Suppressor macrophage treated with lipopolysaccharide for 1 hour (primary cell): ENCODE measurements around the gene TMEM109.

Source experiments
- DNase-seq, 3 donors: peaks; one replicate each; pipeline ENCODE4 v3.0.0-alpha.2; 2020 to 2022

TMEM109 gene

GRCh38 chr11:60910711-60911380 is 3.1 kb upstream of the TMEM109 start:
- peak; percentile 60 to 78 (median 63) for DNase-seq

- no peak for DNase-seq
Measured at GRCh38 chr11:60912223-60912850, 1.6 kb upstream of the TMEM109 start.

- no peak for DNase-seq
Measured at GRCh38 chr11:60912851-60913528, 968 bp upstream of the TMEM109 start.

DNA sequence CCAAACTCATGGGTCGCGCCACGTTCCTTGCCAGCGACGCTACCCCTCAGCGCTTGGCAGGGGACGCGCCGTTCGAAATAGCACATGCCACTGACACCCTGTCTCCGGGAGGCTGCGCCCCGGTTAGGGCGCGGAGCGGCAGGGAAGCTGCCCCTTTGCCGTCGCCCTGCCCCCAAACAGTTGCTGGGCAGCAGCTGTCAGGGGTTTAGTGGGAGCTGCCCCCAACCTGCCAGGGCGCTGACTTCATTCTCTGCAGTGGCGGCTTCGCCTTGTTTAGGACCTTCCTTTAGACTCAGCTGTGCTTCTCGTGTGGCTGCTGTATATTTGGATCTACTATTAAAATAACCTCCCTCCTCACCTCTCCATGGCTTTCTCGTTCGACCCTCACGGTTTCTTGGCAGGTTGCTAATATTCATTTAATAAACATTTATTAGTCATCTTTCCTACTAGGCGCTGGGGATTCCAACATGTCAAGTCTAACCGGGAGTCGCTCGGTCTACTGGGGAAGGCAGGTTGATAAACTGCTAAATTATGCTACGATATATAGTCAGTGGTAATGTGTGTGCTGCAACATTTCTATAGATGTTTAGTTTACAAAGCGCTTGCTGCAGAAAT is 782 bp downstream of the TMEM109 start:
- peak in 2 of 3 donors; percentile 64 to 65 for DNase-seq

GRCh38 chr11:60915248-60915914 is 1.4 kb downstream of the TMEM109 start:
- peak; percentile 75 to 80 (median 77) for DNase-seq

GRCh38 chr11:60916669-60917206 is 2.8 kb downstream of the TMEM109 start:
- no peak for DNase-seq

DNA sequence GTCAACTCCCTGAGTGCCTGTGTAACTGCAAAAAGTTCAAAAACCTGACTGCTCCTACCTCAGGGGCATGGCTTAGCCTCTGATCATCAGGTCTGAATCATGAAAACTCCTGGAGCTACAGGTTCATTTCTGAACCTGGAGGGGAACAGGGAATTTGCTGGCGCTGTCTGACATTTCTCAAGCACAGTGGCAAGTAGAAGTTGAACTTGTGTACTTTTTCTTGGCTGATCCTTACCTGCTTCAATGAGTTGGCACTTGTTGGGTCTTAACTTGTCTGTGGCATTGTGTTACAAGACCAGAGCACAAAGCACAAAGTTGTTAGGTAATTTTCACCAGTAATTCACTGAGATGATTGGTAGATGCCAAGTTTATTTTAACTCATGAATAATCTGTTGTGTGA is 3.3 kb downstream of the TMEM109 start:
- DNase-seq = no peak

GRCh38 chr11:60918251-60918938 is 4.4 kb downstream of the TMEM109 start:
- DNase-seq = no peak

DNA sequence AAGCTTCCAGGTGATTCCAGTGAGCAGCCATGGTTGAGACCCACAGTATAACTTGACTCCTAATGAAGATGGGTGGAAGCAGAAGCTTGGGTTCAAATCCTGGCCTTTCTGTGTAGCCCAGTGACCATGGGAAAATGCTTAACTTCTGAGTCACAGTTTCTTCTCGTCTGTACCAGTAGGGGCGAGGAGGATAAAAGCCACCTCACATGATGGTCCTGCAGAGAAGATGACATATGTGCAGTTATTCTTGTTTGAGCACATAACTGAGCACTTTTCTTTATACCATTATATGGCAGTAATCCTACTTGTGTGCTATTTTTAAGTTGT is 4.9 kb downstream of the TMEM109 start:
- DNase-seq = peak in 1 of 3 donors; percentile 41

DNA sequence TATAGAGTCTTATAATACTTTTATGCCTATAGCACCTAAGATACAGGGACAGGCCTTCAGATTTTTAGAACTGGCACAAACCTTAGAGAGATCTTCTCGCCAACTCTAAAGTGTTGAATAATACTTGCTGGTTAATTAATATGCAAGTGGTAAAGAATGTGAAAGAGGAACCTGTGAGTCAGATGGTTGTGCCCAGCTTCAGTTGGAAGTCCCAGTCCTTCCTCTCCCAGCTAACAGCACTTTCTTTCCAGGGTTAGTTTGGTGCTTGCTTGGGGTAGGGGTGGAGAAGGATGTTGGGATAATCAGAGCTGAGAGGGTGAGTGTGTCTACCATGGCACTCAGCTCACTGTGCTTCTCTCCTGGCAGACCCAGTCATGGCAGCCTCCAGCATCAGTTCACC is 5.4 kb downstream of the TMEM109 start:
- DNase-seq = peak; percentile 77 to 87 (median 85)

DNA sequence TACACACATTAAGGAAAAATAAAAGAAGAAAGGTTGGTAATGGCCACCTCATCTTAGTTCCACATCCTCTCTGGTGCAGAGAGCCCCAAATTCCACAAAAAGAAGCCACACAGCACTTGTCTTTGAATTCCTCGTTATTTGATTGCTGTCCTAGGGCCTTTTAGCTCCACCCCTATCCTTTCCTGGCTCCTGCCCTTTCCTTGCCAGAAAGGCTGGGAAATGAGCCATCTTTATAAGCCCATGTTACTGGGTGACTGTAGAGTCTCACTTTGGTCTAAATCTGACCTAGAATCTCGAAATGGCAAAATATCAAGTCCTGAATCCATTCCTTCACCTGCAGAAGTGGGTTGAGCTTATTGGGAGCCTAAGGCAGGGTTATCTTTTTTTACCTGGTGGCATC is 6.0 kb downstream of the TMEM109 start:
- DNase-seq = no peak

- no peak for DNase-seq
Measured at GRCh38 chr11:60921259-60921658, 7.3 kb downstream of the TMEM109 start.

GRCh38 chr11:60921777-60922335 is 7.9 kb downstream of the TMEM109 start:
- DNase-seq = no peak

- no peak for DNase-seq
Measured at GRCh38 chr11:60922906-60923305, 8.9 kb downstream of the TMEM109 start.

DNA sequence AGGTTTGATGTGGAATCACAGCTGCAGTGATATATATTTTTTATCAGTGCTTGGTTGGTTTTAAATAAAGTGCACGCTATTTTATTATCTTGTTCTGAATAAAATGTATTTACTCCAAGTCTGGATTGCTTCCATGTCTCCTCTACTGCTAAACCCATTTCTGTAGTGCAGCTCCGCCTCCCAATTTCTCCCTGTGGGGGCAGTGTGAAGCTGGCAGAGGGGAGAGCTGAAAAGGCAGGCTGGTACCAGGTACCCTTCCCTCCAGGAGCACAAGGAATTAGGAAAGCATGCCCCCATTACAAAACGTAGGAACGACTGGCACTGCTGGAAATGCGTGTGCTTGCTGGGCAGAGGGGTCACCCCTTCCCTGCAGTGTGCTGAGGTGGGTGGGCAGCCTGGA is 9.4 kb downstream of the TMEM109 start:
- no peak for DNase-seq

DNA sequence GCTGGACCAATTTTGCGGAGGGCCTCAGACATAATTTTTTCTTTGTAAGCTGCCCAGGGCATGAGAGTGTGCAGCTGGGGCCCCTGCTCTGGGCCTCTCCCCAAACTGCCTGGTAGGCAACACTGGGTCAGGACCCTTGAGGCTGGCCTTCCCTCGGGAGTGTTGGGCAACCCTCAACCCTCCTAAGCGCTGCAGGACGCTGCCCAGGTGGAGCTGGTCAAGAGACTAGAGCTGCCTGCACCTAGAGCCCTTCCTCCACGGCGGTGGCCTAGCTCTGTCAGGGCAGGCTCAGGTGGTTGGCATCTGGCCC is 9.8 kb downstream of the TMEM109 start:
- DNase-seq = no peak

DNA sequence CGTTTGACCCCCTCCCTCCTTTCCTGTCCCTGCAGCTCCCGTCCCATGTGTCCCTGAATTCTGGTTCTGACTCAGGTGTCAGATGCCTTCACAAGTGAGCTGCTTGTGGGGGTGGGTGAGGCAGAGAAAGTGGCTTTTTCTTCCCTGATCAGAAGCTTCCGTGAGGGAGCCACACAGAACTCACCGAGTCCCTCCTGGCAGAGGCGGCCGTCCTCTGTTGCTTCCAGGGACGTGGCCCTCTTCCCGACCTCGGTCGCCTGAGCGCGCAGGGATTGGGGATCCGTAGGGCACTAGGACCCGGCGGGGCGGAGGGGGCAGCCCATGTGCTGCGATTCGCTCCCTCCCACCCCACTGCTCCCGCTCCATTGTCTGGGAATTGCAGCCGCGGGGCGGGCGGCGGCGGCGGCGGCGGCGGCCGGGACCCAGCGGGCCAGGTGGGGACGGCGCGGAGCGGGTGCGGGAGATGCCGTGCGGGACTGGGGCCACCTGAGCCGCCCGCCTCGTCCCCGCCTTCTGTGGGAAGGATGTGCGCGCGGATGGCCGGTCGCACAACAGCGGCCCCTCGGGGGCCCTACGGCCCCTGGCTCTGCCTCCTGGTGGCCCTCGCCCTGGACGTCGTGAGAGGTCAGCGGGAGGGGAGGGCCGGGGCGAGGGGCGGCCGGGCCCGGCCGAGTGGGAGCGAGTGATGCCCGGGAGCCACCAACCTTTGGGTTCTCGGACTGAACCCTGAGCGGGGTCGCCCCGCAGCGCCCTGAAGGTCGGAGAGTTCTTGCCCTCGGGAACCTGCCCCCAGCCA is 10.3 kb downstream of the TMEM109 start, which contains the start of gene TMEM132A:
TSS of gene TMEM132A (plus strand) at position 351 of the 796 bp plus-strand sequence. CDS start at position 525, 174 bp downstream.
- DNase-seq = peak in 2 of 3 donors; percentile 42 to 71

- no peak for DNase-seq
Measured at GRCh38 chr11:60924906-60925853, 11.2 kb downstream of the TMEM109 start.

- DNase-seq = peak; percentile 91 to 92 (median 91)
Measured at GRCh38 chr11:60925868-60926267, 11.9 kb downstream of the TMEM109 start.

GRCh38 chr11:60926500-60926899 is 12.5 kb downstream of the TMEM109 start:
- DNase-seq = no peak
